GM21825 (cell line): ENCODE data around the gene AK1.
"Not testable (repeated sequence)": the region's sequence is repeated elsewhere in the genome, so short reads cannot be mapped to it uniquely, and the experiment has no call there.

Source experiments
- ATAC-seq: cut with Tn5 transposase; IDR thresholded peaks from one replicate; pipeline ENCODE4 v1.9.1; 2021; ENCODE audit warnings: mild to moderate bottlenecking, moderate library complexity; ENCODE audit not compliant: unreplicated experiment

Gene AK1

GRCh38 chr9:127884976-127885490, 7.6 kb upstream of the AK1 start:
- no peak for ATAC-seq

- no peak for ATAC-seq
These were observed 7.0 kb upstream of the AK1 start for GRCh38 chr9:127884427-127884911.

GRCh38 chr9:127883959-127884358, 6.5 kb upstream of the AK1 start:
- ATAC-seq: no peak

GRCh38 chr9:127881715-127882114, 4.2 kb upstream of the AK1 start:
- ATAC-seq: not testable (repeated sequence)

GRCh38 chr9:127880143-127880542, 2.7 kb upstream of the AK1 start:
- ATAC-seq: no peak

- ATAC-seq: no peak
These were observed 1.3 kb upstream of the AK1 start for GRCh38 chr9:127878652-127879390.

GRCh38 chr9:127878001-127878651, 651 bp upstream of the AK1 start:
- ATAC-seq: no peak

GRCh38 chr9:127876764-127877562, 512 bp downstream of the AK1 start:
- no peak for ATAC-seq

GRCh38 chr9:127876026-127876763, 1.3 kb downstream of the AK1 start:
- no peak for ATAC-seq

GRCh38 chr9:127875306-127875966, 2.0 kb downstream of the AK1 start:
- ATAC-seq: no peak

- no peak for ATAC-seq
These were observed 2.9 kb downstream of the AK1 start for GRCh38 chr9:127874301-127875221.

- no peak for ATAC-seq
These were observed 3.6 kb downstream of the AK1 start for GRCh38 chr9:127873886-127874285.

- ATAC-seq: no peak
These were observed 4.2 kb downstream of the AK1 start for GRCh38 chr9:127873223-127873691.

GRCh38 chr9:127872369-127873222, 4.9 kb downstream of the AK1 start:
- ATAC-seq: no peak

GRCh38 chr9:127871531-127871930, 5.9 kb downstream of the AK1 start:
- no peak for ATAC-seq

- no peak for ATAC-seq
These were observed 6.6 kb downstream of the AK1 start for GRCh38 chr9:127870887-127871286.

GRCh38 chr9:127870153-127870491, 7.4 kb downstream of the AK1 start:
- not testable (repeated sequence) for ATAC-seq
